Lower lobe of right lung (tissue), 2 donors: ENCODE data around the gene SLC22A31. TPM values are rescaled to one million over a fixed set of nuclear protein-coding genes. Genes with fewer than 3 reads are reported as not detected.

Source experiments
- ATAC-seq, 2 donors: fragments of 200-7000 bp; cut with Tn5 transposase; one replicate each; pipeline ENCODE4 v1.9.1; 2020 to 2022; ENCODE audit warnings: mild to moderate bottlenecking in 2 of 2, moderate library complexity in 2 of 2
- DNase-seq: peaks from one replicate; pipeline ENCODE4 v3.0.0-alpha.2; 2020
- H3K27ac ChIP-seq: fragments of 200-600 bp; one replicate; pipeline ENCODE4 v1.8.0; 2022
- H3K27me3 ChIP-seq: fragments of 200-600 bp; one replicate; pipeline ENCODE4 v1.8.0; 2022; ENCODE audit warnings: low read depth
- H3K36me3 ChIP-seq: fragments of 200-600 bp; one replicate; pipeline ENCODE4 v1.8.0; 2022; ENCODE audit warnings: mild to moderate bottlenecking
- H3K4me1 ChIP-seq: fragments of 200-600 bp; one replicate; pipeline ENCODE4 v1.8.0; 2022
- H3K4me3 ChIP-seq: fragments of 200-600 bp; one replicate; pipeline ENCODE4 v1.8.0; 2022; ENCODE audit warnings: mild to moderate bottlenecking
- H3K9me3 ChIP-seq: fragments of 200-600 bp; one replicate; pipeline ENCODE4 v1.8.0; 2022
- CTCF ChIP-seq: fragments of 200-600 bp; IDR thresholded peaks from one replicate; pipeline ENCODE4 v1.8.0; 2022; ENCODE audit warnings: antibody characterized with exemption, mild to moderate bottlenecking
- intact Hi-C: fragments of 100-400 bp; cut with DNase I; formaldehyde crosslinking; loops from one replicate; pipeline ENCODE4 v1.11.0; 2022
- total RNA-seq: library from RNA; stranded (reverse); fragmentation: NEBNext Ultra II Directional; extraction: Animal tissue kit (Norgen Biotek cat#: 25700); gene quantifications from one replicate; pipeline ENCODE4 v1.2.1, GENCODE V29; 2021
- donor health status: DM: no; HTN: yes; CAD: no; lungs with severe emphysema.

The SLC22A31 gene
- total RNA-seq, 1 donor from 2014 or later, result 132 TPM

- ATAC-seq (no peak), DNase-seq (peak; percentile 44)
- peaks cover 37% of the 10 kb centered on the region for H3K27me3 ChIP-seq
- no peaks in the 10 kb centered on the region for H3K36me3 ChIP-seq
- H3K4me1 ChIP-seq, result peaks cover 21% of the 10 kb centered on the region
- TF ChIP-seq CTCF, result no peak
- H3K27ac ChIP-seq, result no peak overlapping the region
- intact Hi-C loops, result no loop called here
- H3K4me3 ChIP-seq, result no peak overlapping the region
- H3K9me3 ChIP-seq, result no peaks in the 10 kb centered on the region
Observed at GRCh38 chr16:89197633-89198416, 2.5 kb downstream of the SLC22A31 start.

GRCh38 chr16:89197033-89197632 lies 3.2 kb downstream of the SLC22A31 start:
- intact Hi-C loops, result no loop called here
- H3K4me1 ChIP-seq, result peaks cover 23% of the 10 kb centered on the region
- no peaks in the 10 kb centered on the region for H3K36me3 ChIP-seq
- H3K4me3 ChIP-seq, result no peak overlapping the region
- no peak overlapping the region for H3K27ac ChIP-seq
- no peak for TF ChIP-seq CTCF
- no peaks in the 10 kb centered on the region for H3K9me3 ChIP-seq
- DNase-seq (peak; percentile 39), ATAC-seq (no peak)
- H3K27me3 ChIP-seq, result peaks cover 31% of the 10 kb centered on the region

- Histone ChIP-seq H3K27ac (no peak overlapping the region), H3K4me1 (peaks cover 23% of the 10 kb centered on the region), H3K36me3 (no peaks in the 10 kb centered on the region), H3K9me3 (no peaks in the 10 kb centered on the region), H3K27me3 (peaks cover 27% of the 10 kb centered on the region), H3K4me3 (no peak overlapping the region)
- no peak for TF ChIP-seq CTCF
- intact Hi-C loops, result no loop called here
- peak; percentile 43 for DNase-seq
- ATAC-seq, result no peak
Observed at GRCh38 chr16:89195521-89196171, 4.7 kb downstream of the SLC22A31 start.

GRCh38 chr16:89194340-89195311 lies 5.7 kb downstream of the SLC22A31 start:
- ATAC-seq, result no peak
- Histone ChIP-seq H3K27me3 (peaks cover 16% of the 10 kb centered on the region), H3K4me1 (peaks cover 13% of the 10 kb centered on the region), H3K27ac (no peak overlapping the region), H3K4me3 (no peak overlapping the region), H3K36me3 (no peaks in the 10 kb centered on the region), H3K9me3 (no peaks in the 10 kb centered on the region)
- intact Hi-C loops, result no loop called here
- TF ChIP-seq CTCF, result no peak
- peak; percentile 45 for DNase-seq
